CD14-positive monocyte (primary cell): ENCODE results near the gene FGGY. TPM values are rescaled to one million over a fixed set of nuclear protein-coding genes. Genes with fewer than 3 reads are reported as not detected.
A peak's percentile ranks its signal among the peaks of the same experiment; 100 is the strongest.

Experiments used
- DNase-seq, 3 donors: peaks; one replicate each; pipeline ENCODE4 v3.0.0-alpha.2; 2011 to 2022
- H2AFZ ChIP-seq: 2 replicates; pipeline ENCODE4 v1.6.0; 2012; ENCODE audit warnings: mild to moderate bottlenecking, low read depth, low read length, inconsistent platforms; ENCODE audit not compliant: insufficient read depth, poor library complexity, severe bottlenecking
- H3K27ac ChIP-seq, 2 donors: 1 replicate in 1 of 2; 2 replicates in 1 of 2; pipeline ENCODE4 v1.5.1; 2012 to 2013; ENCODE audit warnings: low read length in 2 of 2, control low read depth in 1 of 2, inconsistent platforms in 1 of 2, low read depth in 1 of 2, mild to moderate bottlenecking in 1 of 2
- H3K27me3 ChIP-seq, 2 donors: one replicate each; pipeline versions ENCODE4 v1.6.0 to v1.6.1; 2011 to 2013; ENCODE audit warnings: low read length in 2 of 2; ENCODE audit not compliant: control insufficient read depth in 2 of 2, insufficient read depth in 2 of 2
- H3K36me3 ChIP-seq, 2 donors: replicated peaks in 1 of 2; 1 replicate in 1 of 2; 2 replicates in 1 of 2; pipeline versions ENCODE4 v1.5.1 to v1.6.1; 2012 to 2013; ENCODE audit warnings: low read length in 2 of 2, control low read depth in 1 of 2, inconsistent platforms in 1 of 2, mild to moderate bottlenecking in 1 of 2; ENCODE audit not compliant: insufficient read depth in 2 of 2, control insufficient read depth in 1 of 2
- H3K4me1 ChIP-seq, 2 donors: 1 replicate in 1 of 2; 2 replicates in 1 of 2; pipeline versions ENCODE4 v1.5.1 to v1.6.1; 2012 to 2013; ENCODE audit warnings: low read length in 2 of 2, control low read depth in 1 of 2, inconsistent platforms in 1 of 2, mild to moderate bottlenecking in 1 of 2, moderate library complexity in 1 of 2; ENCODE audit not compliant: insufficient read depth in 2 of 2, control insufficient read depth in 1 of 2
- H3K4me2 ChIP-seq: replicated peaks from 2 replicates; pipeline ENCODE3; 2012; ENCODE audit warnings: low read length, moderate library complexity, mild to moderate bottlenecking; ENCODE audit not compliant: poor library complexity, severe bottlenecking; ENCODE audit errors: extremely low read depth
- H3K4me3 ChIP-seq, 3 experiments: fragments of 200-600 bp in 1 of 3; sonication (generic) in 1 of 3; replicated peaks in 1 of 3; 1 replicate in 2 of 3; 2 replicates in 1 of 3; pipeline ENCODE4 v1.5.1; 2011 to 2013; ENCODE audit warnings: low read length in 3 of 3, mild to moderate bottlenecking in 3 of 3, control low read depth in 2 of 3, low read depth in 2 of 3, inconsistent platforms in 1 of 3, moderate library complexity in 1 of 3
- H3K79me2 ChIP-seq: 2 replicates; pipeline ENCODE4 v1.6.0; 2012; ENCODE audit warnings: mild to moderate bottlenecking, control low read depth, inconsistent platforms, low read length, moderate library complexity; ENCODE audit not compliant: insufficient read depth
- H3K9ac ChIP-seq: 2 replicates; pipeline ENCODE4 v1.6.0; 2017; ENCODE audit warnings: low read length, mild to moderate bottlenecking; ENCODE audit not compliant: insufficient read depth, poor library complexity, severe bottlenecking
- H3K9me3 ChIP-seq, 2 donors: replicated peaks in 1 of 2; 1 replicate in 1 of 2; 2 replicates in 1 of 2; pipeline versions ENCODE4 v1.5.1 to v1.6.1; 2012 to 2013; ENCODE audit warnings: low read length in 2 of 2, control low read depth in 1 of 2; ENCODE audit not compliant: control insufficient read depth in 1 of 2, insufficient read depth in 1 of 2
- H4K20me1 ChIP-seq: 2 replicates; pipeline ENCODE4 v1.6.0; 2012; ENCODE audit warnings: mild to moderate bottlenecking, low read length, control low read depth, moderate library complexity; ENCODE audit not compliant: insufficient read depth
- H3K27ac Mint-ChIP-seq, 7 donors: one replicate each; pipeline ENCODE4 v1.8.0; 2020; ENCODE audit warnings: mild to moderate bottlenecking in 7 of 7, mixed read lengths in 7 of 7, moderate library complexity in 6 of 7, inconsistent platforms in 2 of 7
- H3K27me3 Mint-ChIP-seq, 3 donors: one replicate each; pipeline ENCODE4 v1.8.0; 2021 to 2022; ENCODE audit warnings: low read depth in 3 of 3, mild to moderate bottlenecking in 3 of 3, mixed read lengths in 3 of 3, moderate library complexity in 3 of 3, inconsistent platforms in 1 of 3
- H3K36me3 Mint-ChIP-seq, 2 donors: one replicate each; pipeline ENCODE4 v1.8.0; 2020; ENCODE audit warnings: mixed read lengths in 2 of 2, inconsistent platforms in 1 of 2, mild to moderate bottlenecking in 1 of 2
- H3K4me1 Mint-ChIP-seq: one replicate; pipeline ENCODE4 v1.8.0; 2020; ENCODE audit warnings: mild to moderate bottlenecking, mixed read lengths
- H3K4me3 Mint-ChIP-seq, 2 donors: one replicate each; pipeline ENCODE4 v1.8.0; 2020; ENCODE audit warnings: mild to moderate bottlenecking in 2 of 2, mixed read lengths in 2 of 2, moderate library complexity in 1 of 2
- H3K9me3 Mint-ChIP-seq, 7 donors: one replicate each; pipeline ENCODE4 v1.8.0; 2020 to 2022; ENCODE audit warnings: mixed read lengths in 7 of 7, mild to moderate bottlenecking in 6 of 7, moderate library complexity in 6 of 7, inconsistent platforms in 2 of 7
- CTCF ChIP-seq: fragments of 200-600 bp; IDR thresholded peaks from one replicate; pipeline ENCODE4 v1.8.0; 2022; ENCODE audit warnings: antibody characterized with exemption, mild to moderate bottlenecking
- WGBS: methylation state at CpG from one replicate; pipeline ENCODE4 v1.1.5; 2013; ENCODE audit warnings: missing lambda C conversion rate; ENCODE audit not compliant: insufficient coverage; 5-methylcytosine and 5-hydroxymethylcytosine counted together
- intact Hi-C, 2 donors: fragments of 100-400 bp; cut with micrococcal nuclease; formaldehyde crosslinking; loops; one replicate each; pipeline versions ENCODE4 v1.15.0 to v1.15.1; 2023
- polyA plus RNA-seq, 3 donors: library from polyadenylated mRNA; depleted of rRNA in 1 of 3; unstranded in 2 of 3; stranded (reverse) in 1 of 3; fragments of 300-500 nt in 2 of 3; fragments of >200 nt in 1 of 3; fragmentation: Illumina TruSeq in 2 of 3; gene quantifications; 1 replicate in 2 of 3; 2 replicates in 1 of 3; pipeline ENCODE4 v1.2.3, GENCODE V29; 2012 to 2021

FGGY gene
- polyA plus RNA-seq, 3 donors = 2.3 to 4.3 (median 2.9) TPM

DNA sequence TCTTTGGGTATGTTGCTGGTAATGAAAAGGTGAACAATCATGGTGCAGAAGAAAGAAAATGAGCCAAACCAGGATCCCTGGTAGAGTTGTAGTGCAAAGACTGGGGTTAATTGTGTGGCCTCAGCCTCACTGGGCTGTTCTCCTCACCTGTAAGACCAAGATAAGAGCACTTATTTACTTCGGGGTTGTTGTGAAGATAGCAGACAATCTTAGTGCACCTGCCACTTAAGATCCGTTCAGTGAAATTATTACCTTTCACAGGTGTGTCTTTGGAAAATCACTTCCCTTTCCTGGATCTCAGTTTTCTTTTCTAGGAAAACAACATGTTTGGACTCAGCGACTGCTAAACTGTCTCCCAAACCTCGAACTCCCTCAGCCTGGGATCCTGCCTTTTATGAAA, 1.3 kb upstream of the FGGY start:
- Histone ChIP-seq H3K9ac (peak overlapping the region; percentile 88), H3K4me2 (peak overlapping the region; percentile 82), H3K36me3 (no peaks in the 10 kb centered on the region), H4K20me1 (no peaks in the 10 kb centered on the region), H3K9me3 (no peaks in the 10 kb centered on the region), H3K79me2 (peaks cover 5% of the 10 kb centered on the region), H3K27me3 (no peaks in the 10 kb centered on the region), H3K4me3 (peak overlapping the region; percentile 44 to 90 (median 85)), H3K4me1 (peaks cover 51 to 58% of the 10 kb centered on the region in 2 donors), H3K27ac (peak overlapping the region in 1 of 2 donors; percentile 99), H2AFZ (peak overlapping the region; percentile 93)
- Mint-ChIP-seq H3K27me3 (peaks cover 0 to 3% (median 0%) of the 10 kb centered on the region in 3 donors), H3K27ac (peak overlapping the region; percentile 91 to 98 (median 96)), H3K4me1 (peaks cover 55% of the 10 kb centered on the region), H3K9me3 (peaks cover 0 to 3% (median 2%) of the 10 kb centered on the region in 7 donors), H3K36me3 (peaks cover 3 to 12% of the 10 kb centered on the region in 2 donors), H3K4me3 (peak overlapping the region in 1 of 2 donors; percentile 79)
- TF ChIP-seq CTCF = no peak
- WGBS = 79% methylated on average over 3 of the region's 4 CpGs
- DNase-seq = no peak
- intact Hi-C loops = loop anchor here (5.0 to 10.0 kb wide), 5 partner anchors 151 to 513 kb away; partner anchors contain the start of gene JUN (in 1 of the 2)

DNA sequence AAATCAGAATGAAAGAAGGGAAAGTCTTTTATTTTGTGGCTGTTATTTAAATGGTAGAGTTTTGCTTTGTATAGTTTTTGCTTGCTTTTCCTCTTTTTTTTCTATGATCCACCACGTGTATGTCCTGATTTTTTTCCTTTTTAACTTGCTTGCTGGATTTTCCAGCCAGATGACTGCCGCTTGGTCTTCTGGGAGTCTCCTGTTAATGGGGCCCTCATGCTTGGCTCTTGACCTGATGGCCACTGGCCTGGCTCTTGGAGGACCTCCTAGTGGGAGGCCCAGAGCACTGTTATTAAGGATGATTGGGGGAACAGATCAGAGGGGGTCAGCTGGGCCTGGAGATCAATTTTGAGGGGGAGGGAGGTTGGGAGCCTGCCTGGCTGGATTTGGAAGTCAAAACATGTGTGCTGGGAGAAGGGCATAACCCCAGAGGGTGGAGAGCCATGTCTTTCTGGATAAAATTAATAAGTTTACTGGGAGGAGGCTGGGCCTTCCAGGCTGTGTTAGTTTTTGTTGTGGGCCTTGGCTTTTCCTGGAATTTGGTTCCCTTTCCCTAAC, 1.2 kb downstream of the FGGY start:
- peaks cover 0 to 5% (median 0%) of the 10 kb centered on the region in 3 donors for H3K27me3 Mint-ChIP-seq

More for the DNA sequence above, 1.2 kb downstream of the FGGY start:
- Mint-ChIP-seq H3K27ac (peak overlapping the region in 5 of 7 donors; percentile 31 to 99 (median 97)), H3K4me1 (peaks cover 31% of the 10 kb centered on the region), H3K4me3 (peak overlapping the region in 1 of 2 donors; percentile 35), H3K36me3 (peaks cover 4 to 7% of the 10 kb centered on the region in 2 donors), H3K9me3 (peaks cover 0 to 6% (median 4%) of the 10 kb centered on the region in 7 donors)
- WGBS = 100% methylated on average over 1 of the region's 2 CpGs
- no peak for DNase-seq
- Histone ChIP-seq H3K9ac (no peak overlapping the region), H3K4me1 (peaks cover 29 to 33% of the 10 kb centered on the region in 2 donors), H3K27ac (no peak overlapping the region), H3K27me3 (no peaks in the 10 kb centered on the region), H3K4me3 (no peak overlapping the region), H3K9me3 (no peaks in the 10 kb centered on the region), H3K36me3 (peaks cover 0 to 5% of the 10 kb centered on the region in 2 donors), H3K79me2 (peaks cover 5% of the 10 kb centered on the region), H3K4me2 (peak overlapping the region; percentile 82), H2AFZ (peak overlapping the region; percentile 36), H4K20me1 (no peaks in the 10 kb centered on the region)
- intact Hi-C loops = loop anchor here (5.0 to 10.0 kb wide), 5 partner anchors 153 to 516 kb away; partner anchors contain the start of gene JUN (in 1 of the 2)
- TF ChIP-seq CTCF = no peak
